ENCODE data around the gene ZNF160.

- TF ChIP-seq SUZ12 (IDR thresholded peaks at IDR 0.05) = no peak
- TF ChIP-seq SP1 (IDR thresholded peaks at IDR 0.05) = no peak
- no peak for TF ChIP-seq HDGF (IDR thresholded peaks at IDR 0.05; ENCODE audit: borderline replicate concordance)
- TF ChIP-seq FOXK2 (IDR thresholded peaks at IDR 0.05) = no peak
- no peak for TF ChIP-seq PKNOX1 (IDR thresholded peaks at IDR 0.05)
- TF ChIP-seq NFRKB (IDR thresholded peaks at IDR 0.05) = no peak
- TF ChIP-seq ARNT (IDR thresholded peaks at IDR 0.05) = no peak
- TF ChIP-seq ZNF384 (IDR thresholded peaks at IDR 0.05) = no peak
- TF ChIP-seq ELF4 (IDR thresholded peaks at IDR 0.05) = no peak
- no peak for TF ChIP-seq BHLHE40 (IDR thresholded peaks at IDR 0.05; ENCODE audit: borderline replicate concordance)
- TF ChIP-seq TARDBP (IDR thresholded peaks at IDR 0.05) = no peak
- no peak for TF ChIP-seq FOXA1 (IDR thresholded peaks at IDR 0.05)
Measured at GRCh38 chr19:53034054-53034453, 69.2 kb downstream of the ZNF160 start.

All from HEK293T (cell line).